DLD1 (cell line): ENCODE data around the gene RUNDC3A.
"Not testable (repeated sequence)": the region's sequence is repeated elsewhere in the genome, so short reads cannot be mapped to it uniquely, and the experiment has no call there.

Experiments
- in situ Hi-C: cut with HindIII; loops from 2 replicates; pipeline ENCODE4 v1.10.0; 2017; ENCODE audit warnings: low sequenced_read_pairs

The RUNDC3A gene

GRCh38 chr17:44338702-44339101 is 30.3 kb downstream of the RUNDC3A start:
- in situ Hi-C loops, result no loop called here

- in situ Hi-C loops, result not testable (repeated sequence)
Observed at GRCh38 chr17:44340553-44340952, 32.2 kb downstream of the RUNDC3A start.

GRCh38 chr17:44343510-44344209 is 35.3 kb downstream of the RUNDC3A start:
- in situ Hi-C loops, result no loop called here

- in situ Hi-C loops, result no loop called here
Observed at GRCh38 chr17:44344939-44345453, 36.6 kb downstream of the RUNDC3A start, which contains the start of gene GRN. Gene GRN (plus strand): TSS chr17:44345302. CDS start chr17:44349165, 3,863 bp downstream.

- in situ Hi-C loops, result no loop called here
Observed at GRCh38 chr17:44345454-44346026, 37.1 kb downstream of the RUNDC3A start.

- in situ Hi-C loops, result no loop called here
Observed at GRCh38 chr17:44346064-44346844, 37.9 kb downstream of the RUNDC3A start.

GRCh38 chr17:44347206-44348055 is 39.0 kb downstream of the RUNDC3A start:
- in situ Hi-C loops, result not testable (repeated sequence)

- in situ Hi-C loops, result no loop called here
Observed at GRCh38 chr17:44348234-44348987, 40.0 kb downstream of the RUNDC3A start.

GRCh38 chr17:44348988-44349364 is 40.6 kb downstream of the RUNDC3A start:
- in situ Hi-C loops, result no loop called here

GRCh38 chr17:44349553-44350070 is 41.2 kb downstream of the RUNDC3A start:
- in situ Hi-C loops, result no loop called here

GRCh38 chr17:44350733-44351226 is 42.4 kb downstream of the RUNDC3A start:
- in situ Hi-C loops, result no loop called here

- in situ Hi-C loops, result no loop called here
Observed at GRCh38 chr17:44351464-44351863, 43.1 kb downstream of the RUNDC3A start.

GRCh38 chr17:44351961-44352827 is 43.8 kb downstream of the RUNDC3A start:
- in situ Hi-C loops, result no loop called here

- in situ Hi-C loops, result no loop called here
Observed at GRCh38 chr17:44352828-44353671, 44.6 kb downstream of the RUNDC3A start.

GRCh38 chr17:44353672-44354331 is 45.4 kb downstream of the RUNDC3A start:
- in situ Hi-C loops, result no loop called here

GRCh38 chr17:44354582-44355561 is 46.5 kb downstream of the RUNDC3A start:
- in situ Hi-C loops, result no loop called here
